Stimulated activated naive B cell treated with anti-CD40 and anti-IgM and Interleukin-4, amounts not matched to agents 10 μg/mL and 1 μg/mL and 100 μg/mL, for 72 hours (primary cell): Measurements from ENCODE around the gene IFT80.

ENCODE experiments used
- ATAC-seq, 2 donors: fragments of 150-1000 bp; cut with Tn5 transposase; replicated peaks; 2 replicates each; pipeline ENCODE4 v1.10.0; 2021; ENCODE audit warnings: moderate library complexity in 1 of 2
- DNase-seq: peaks from one replicate; pipeline ENCODE4 v3.0.0; 2021
- H3K27ac Mint-ChIP-seq: one replicate; pipeline ENCODE4 v1.8.0; 2022; ENCODE audit warnings: mild to moderate bottlenecking, mixed read lengths
- H3K27me3 Mint-ChIP-seq, 2 donors: one replicate each; pipeline ENCODE4 v1.8.0; 2022; ENCODE audit warnings: mixed read lengths in 2 of 2
- H3K36me3 Mint-ChIP-seq, 2 donors: one replicate each; pipeline ENCODE4 v1.8.0; 2022; ENCODE audit warnings: mixed read lengths in 2 of 2, mild to moderate bottlenecking in 1 of 2
- H3K4me1 Mint-ChIP-seq, 2 donors: one replicate each; pipeline ENCODE4 v1.8.0; 2022; ENCODE audit warnings: mixed read lengths in 2 of 2, mild to moderate bottlenecking in 1 of 2
- H3K4me3 Mint-ChIP-seq, 2 donors: one replicate each; pipeline ENCODE4 v1.8.0; 2022; ENCODE audit warnings: mild to moderate bottlenecking in 2 of 2, mixed read lengths in 2 of 2, moderate library complexity in 1 of 2
- H3K9me3 Mint-ChIP-seq, 2 donors: one replicate each; pipeline ENCODE4 v1.8.0; 2022; ENCODE audit warnings: mixed read lengths in 2 of 2, mild to moderate bottlenecking in 1 of 2

IFT80 gene

GRCh38 chr3:160399125-160400029 lies at the start of gene IFT80, which contains the start of gene SMC4:
Gene IFT80 (minus strand): TSS chr3:160399225. CDS start chr3:160384600, 14,625 bp downstream.
Gene SMC4 (plus strand): TSS chr3:160399650. CDS start chr3:160400827, 1,177 bp downstream.
- Mint-ChIP-seq H3K4me1 (peaks cover 22 to 49% of the 10 kb centered on the region in 2 donors), H3K36me3 (peaks cover 15 to 28% of the 10 kb centered on the region in 2 donors), H3K9me3 (no peaks in the 10 kb centered on the region), H3K4me3 (peak within 1 kb of the TSS; percentile 98), H3K27ac (peak within 1 kb of the TSS; percentile 99), H3K27me3 (peaks cover 0 to 7% of the 10 kb centered on the region in 2 donors)
- ATAC-seq (peak; percentile 96 to 97), DNase-seq (peak; percentile 93)

GRCh38 chr3:160447544-160447943 lies 48.5 kb upstream of the IFT80 start:
- Mint-ChIP-seq H3K4me1 (peaks cover 15 to 22% of the 10 kb centered on the region in 2 donors), H3K27ac (no peak overlapping the region), H3K27me3 (no peaks in the 10 kb centered on the region), H3K9me3 (peaks cover 4 to 7% of the 10 kb centered on the region in 2 donors), H3K4me3 (no peak overlapping the region), H3K36me3 (peaks cover 22 to 31% of the 10 kb centered on the region in 2 donors)
- no peak for ATAC-seq
- DNase-seq: no peak

- DNase-seq: no peak
- Mint-ChIP-seq H3K36me3 (peaks cover 30 to 38% of the 10 kb centered on the region in 2 donors), H3K9me3 (peaks cover 4 to 7% of the 10 kb centered on the region in 2 donors), H3K27me3 (no peaks in the 10 kb centered on the region), H3K4me1 (peaks cover 15 to 27% of the 10 kb centered on the region in 2 donors), H3K4me3 (no peak overlapping the region), H3K27ac (no peak overlapping the region)
- no peak for ATAC-seq
These were observed 47.6 kb upstream of the IFT80 start for GRCh38 chr3:160446522-160447056.

- ATAC-seq: no peak
- peaks cover 30 to 41% of the 10 kb centered on the region in 2 donors for H3K36me3 Mint-ChIP-seq
- H3K4me1 Mint-ChIP-seq: peaks cover 15 to 27% of the 10 kb centered on the region in 2 donors
- no peak overlapping the region for H3K27ac Mint-ChIP-seq
- no peak overlapping the region for H3K4me3 Mint-ChIP-seq
- H3K27me3 Mint-ChIP-seq: no peaks in the 10 kb centered on the region
- H3K9me3 Mint-ChIP-seq: peaks cover 4 to 7% of the 10 kb centered on the region in 2 donors
- no peak for DNase-seq
These were observed 46.8 kb upstream of the IFT80 start for GRCh38 chr3:160445854-160446253.

DNA sequence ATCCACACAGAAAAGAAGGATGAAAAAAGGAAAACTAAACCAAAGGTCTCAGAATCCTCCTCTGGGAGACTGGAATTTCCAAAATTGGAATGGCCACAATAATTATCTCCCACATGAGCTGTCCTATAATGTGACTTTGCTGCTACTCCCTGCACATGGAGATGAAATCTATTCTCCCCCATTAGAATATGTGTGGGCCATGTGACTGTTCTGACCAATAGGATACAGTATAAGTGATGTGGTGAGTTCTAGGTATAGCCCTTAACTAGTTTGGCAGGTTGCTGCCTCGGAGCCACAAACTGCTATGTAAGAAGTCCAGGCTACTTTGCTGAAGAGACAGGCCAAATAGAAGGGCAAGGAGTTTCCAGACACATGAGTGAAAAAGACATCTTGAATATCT lies 45.4 kb upstream of the IFT80 start:
- Mint-ChIP-seq H3K4me3 (no peak overlapping the region), H3K27ac (no peak overlapping the region), H3K4me1 (peaks cover 11 to 19% of the 10 kb centered on the region in 2 donors)

DNA sequence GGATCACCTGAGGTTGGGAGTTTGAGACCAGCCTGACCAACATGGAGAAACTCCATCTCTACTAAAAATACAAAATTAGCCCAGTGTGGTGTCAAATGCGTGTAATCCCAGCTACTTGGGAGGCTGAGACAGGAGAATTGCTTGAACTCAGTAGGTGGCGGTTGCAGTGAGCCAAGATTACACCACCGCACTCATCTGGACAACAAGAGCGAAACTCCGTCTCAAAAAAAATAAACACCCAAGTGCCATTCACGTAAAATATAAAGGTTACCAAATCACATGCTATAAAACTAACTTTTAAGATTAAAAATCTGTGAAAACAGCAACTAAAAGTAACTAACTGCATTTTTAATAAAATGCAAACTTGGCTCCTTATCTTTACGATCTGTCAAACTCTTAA lies 41.7 kb upstream of the IFT80 start:
- ATAC-seq (no peak), DNase-seq (no peak)
- Mint-ChIP-seq H3K36me3 (peaks cover 37 to 56% of the 10 kb centered on the region in 2 donors), H3K27ac (no peak overlapping the region), H3K4me3 (no peak overlapping the region), H3K9me3 (peaks cover 2 to 7% of the 10 kb centered on the region in 2 donors), H3K4me1 (peaks cover 4 to 17% of the 10 kb centered on the region in 2 donors), H3K27me3 (no peaks in the 10 kb centered on the region)

More for the DNA sequence above, 45.4 kb upstream of the IFT80 start:
- no peak for DNase-seq
- peaks cover 30 to 50% of the 10 kb centered on the region in 2 donors for H3K36me3 Mint-ChIP-seq
- peaks cover 2 to 7% of the 10 kb centered on the region in 2 donors for H3K9me3 Mint-ChIP-seq
- H3K27me3 Mint-ChIP-seq: no peaks in the 10 kb centered on the region
- ATAC-seq: no peak

DNA sequence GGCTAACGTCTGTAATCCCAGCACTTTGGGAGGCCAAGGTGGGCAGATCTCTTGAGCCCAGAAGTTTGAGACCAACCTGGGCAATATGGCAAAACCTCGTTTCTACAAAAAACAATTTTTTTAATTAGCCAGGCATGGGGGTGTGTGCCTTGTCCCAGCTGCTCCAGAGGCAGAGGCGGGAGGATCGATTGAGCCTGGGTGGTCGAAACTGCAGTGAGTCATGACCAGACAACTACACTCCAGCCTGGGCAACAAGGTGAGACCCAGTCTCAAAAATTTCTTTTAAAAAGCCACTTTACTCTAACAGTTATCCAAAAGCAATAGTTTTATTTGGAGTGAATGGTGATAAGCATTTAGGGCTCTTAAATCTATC lies 38.0 kb upstream of the IFT80 start:
- Mint-ChIP-seq H3K4me3 (no peak overlapping the region), H3K36me3 (peaks cover 28 to 40% of the 10 kb centered on the region in 2 donors), H3K9me3 (peaks cover 2 to 3% of the 10 kb centered on the region in 2 donors), H3K27me3 (no peaks in the 10 kb centered on the region), H3K27ac (no peak overlapping the region), H3K4me1 (peaks cover 0 to 7% of the 10 kb centered on the region in 2 donors)
- DNase-seq (no peak), ATAC-seq (no peak)

DNA sequence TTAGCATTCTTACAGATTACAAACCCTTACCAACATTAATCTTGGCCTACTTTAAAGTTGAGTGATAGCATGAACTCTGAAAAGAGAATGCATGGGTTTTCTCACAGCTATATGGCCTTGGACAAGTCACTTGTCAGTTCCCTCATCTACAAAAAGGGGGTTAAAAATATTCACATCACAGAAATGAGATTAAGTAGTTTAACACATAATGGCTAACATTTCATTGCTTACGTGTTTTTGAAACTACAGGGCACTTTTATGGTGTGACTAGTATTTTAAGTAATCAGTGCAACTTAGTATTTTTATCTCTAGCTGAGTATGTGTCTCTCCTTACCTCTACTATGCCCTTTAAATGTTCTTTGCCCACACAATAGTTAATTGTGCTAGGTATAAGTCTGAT lies 36.7 kb upstream of the IFT80 start:
- no peaks in the 10 kb centered on the region for H3K27me3 Mint-ChIP-seq
- H3K4me1 Mint-ChIP-seq: peaks cover 0 to 6% of the 10 kb centered on the region in 2 donors
- H3K36me3 Mint-ChIP-seq: peaks cover 28 to 36% of the 10 kb centered on the region in 2 donors
- ATAC-seq (no peak), DNase-seq (no peak)
- H3K27ac Mint-ChIP-seq: no peak overlapping the region
- peaks cover 2 to 3% of the 10 kb centered on the region in 2 donors for H3K9me3 Mint-ChIP-seq
- H3K4me3 Mint-ChIP-seq: no peak overlapping the region

DNA sequence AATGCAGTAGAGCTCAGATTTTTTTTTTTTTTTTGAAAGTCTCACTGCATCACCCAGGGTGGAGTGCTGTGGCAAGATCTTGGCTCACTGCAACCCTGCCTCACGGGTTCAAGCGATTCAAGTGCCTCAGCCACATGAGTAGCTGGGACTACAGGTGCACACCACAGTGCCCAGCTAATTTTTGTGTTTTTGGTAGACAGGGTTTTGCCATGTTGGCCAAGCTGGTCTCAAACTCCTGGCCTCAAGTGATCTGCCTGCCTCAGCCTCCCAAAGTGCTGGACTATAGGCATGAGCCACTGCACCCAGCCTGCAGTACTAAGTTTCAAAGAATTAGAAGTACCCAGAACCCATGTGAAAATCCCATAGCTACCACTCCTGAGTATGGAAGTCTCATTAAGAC lies 36.1 kb upstream of the IFT80 start:
- Mint-ChIP-seq H3K36me3 (peaks cover 28 to 34% of the 10 kb centered on the region in 2 donors), H3K4me1 (peaks cover 0 to 6% of the 10 kb centered on the region in 2 donors), H3K27ac (no peak overlapping the region), H3K27me3 (no peaks in the 10 kb centered on the region), H3K4me3 (no peak overlapping the region), H3K9me3 (peaks cover 2 to 3% of the 10 kb centered on the region in 2 donors)
- no peak for ATAC-seq
- DNase-seq: no peak

GRCh38 chr3:160434071-160434470 lies 35.0 kb upstream of the IFT80 start:
- Mint-ChIP-seq H3K4me3 (no peak overlapping the region), H3K27ac (no peak overlapping the region), H3K9me3 (no peaks in the 10 kb centered on the region), H3K36me3 (peaks cover 24 to 31% of the 10 kb centered on the region in 2 donors), H3K4me1 (no peaks in the 10 kb centered on the region), H3K27me3 (no peaks in the 10 kb centered on the region)
- ATAC-seq: no peak
- DNase-seq: no peak

DNA sequence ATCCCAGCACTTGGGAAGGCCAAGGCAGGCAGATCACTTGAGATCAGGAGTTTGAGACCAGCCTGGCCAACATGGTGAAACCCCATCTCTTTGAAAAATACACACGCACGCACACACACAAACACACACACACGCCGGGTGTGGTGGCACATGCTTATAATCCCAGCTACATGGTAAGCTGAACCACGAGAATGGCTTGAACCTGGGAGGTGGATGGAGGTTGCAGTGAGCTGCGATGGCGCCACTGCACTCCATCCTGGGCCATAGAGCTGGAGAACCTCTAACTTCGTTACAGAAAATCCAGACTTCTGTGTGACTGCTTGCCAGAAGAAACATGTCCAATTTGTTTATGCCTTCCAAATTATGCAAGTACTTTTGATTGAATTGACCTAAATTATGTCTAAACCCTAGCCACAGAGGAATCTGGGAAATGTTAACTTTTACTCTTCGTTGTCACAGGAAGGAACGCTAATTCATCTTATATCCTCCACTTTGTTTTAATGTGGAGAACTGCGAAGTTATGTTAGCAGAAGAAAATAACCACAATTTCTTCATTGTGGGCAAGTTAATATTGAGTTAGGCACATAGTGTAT lies 28.9 kb upstream of the IFT80 start:
- Mint-ChIP-seq H3K9me3 (no peaks in the 10 kb centered on the region), H3K36me3 (peaks cover 30 to 39% of the 10 kb centered on the region in 2 donors), H3K4me1 (no peaks in the 10 kb centered on the region), H3K4me3 (no peak overlapping the region), H3K27ac (no peak overlapping the region), H3K27me3 (no peaks in the 10 kb centered on the region)
- DNase-seq: no peak
- ATAC-seq: no peak

DNA sequence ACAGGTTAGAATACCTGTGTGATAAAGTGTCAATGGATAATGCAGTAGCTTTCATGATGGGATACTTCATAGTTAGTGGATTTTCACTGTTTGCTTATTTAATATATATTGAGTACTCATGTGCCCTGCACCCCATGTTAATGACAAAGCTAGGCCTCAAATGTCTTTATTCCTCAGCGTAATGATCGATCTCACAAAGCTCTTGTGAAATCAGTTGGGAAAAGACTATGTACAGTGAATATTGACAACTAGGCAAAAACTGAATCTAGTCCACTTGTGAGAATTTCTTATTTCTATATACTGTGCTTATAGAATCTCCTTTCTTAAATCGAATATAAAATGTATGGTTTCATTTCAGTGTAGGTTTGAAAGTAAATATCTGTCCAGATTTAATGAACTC lies 18.3 kb upstream of the IFT80 start:
- no peaks in the 10 kb centered on the region for H3K9me3 Mint-ChIP-seq
- peaks cover 4 to 29% of the 10 kb centered on the region in 2 donors for H3K36me3 Mint-ChIP-seq

DNA sequence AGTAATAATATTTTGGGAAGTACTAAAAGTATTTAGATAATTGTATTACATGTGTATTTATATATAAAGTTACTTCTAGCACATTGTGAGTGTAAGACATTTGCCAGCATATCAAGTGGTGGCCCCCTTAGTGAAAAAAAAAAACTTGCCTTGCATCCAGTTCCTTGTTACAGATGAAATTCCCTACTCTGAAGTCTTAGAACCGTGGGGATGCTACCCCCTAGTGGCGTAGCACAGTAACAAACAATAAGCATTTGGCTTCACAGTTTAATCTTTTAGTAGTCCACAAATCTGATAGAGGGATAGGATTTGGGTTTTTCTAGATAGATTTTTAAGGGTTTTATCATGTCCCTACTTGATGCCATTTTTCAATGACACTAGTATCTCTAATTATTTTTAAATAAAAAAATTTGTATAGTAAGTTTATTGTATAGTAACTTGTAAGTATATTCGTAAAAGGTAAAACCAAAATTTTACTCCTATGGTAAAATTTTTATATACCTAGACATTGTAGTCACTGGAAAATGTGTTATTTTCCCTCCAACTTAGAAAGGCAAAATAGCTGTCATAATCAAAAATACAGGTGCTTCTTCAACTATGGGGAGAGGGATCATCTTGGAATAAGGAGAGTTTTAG lies 14.7 kb upstream of the IFT80 start:
- H3K4me3 Mint-ChIP-seq: no peak overlapping the region
- H3K36me3 Mint-ChIP-seq: peaks cover 3 to 24% of the 10 kb centered on the region in 2 donors
- DNase-seq (peak; percentile 40), ATAC-seq (peak; percentile 71 to 75)
- no peaks in the 10 kb centered on the region for H3K27me3 Mint-ChIP-seq
- H3K4me1 Mint-ChIP-seq: peaks cover 0 to 1% of the 10 kb centered on the region in 2 donors
- no peaks in the 10 kb centered on the region for H3K9me3 Mint-ChIP-seq
- no peak overlapping the region for H3K27ac Mint-ChIP-seq

More for the DNA sequence above, 18.3 kb upstream of the IFT80 start:
- no peak overlapping the region for H3K27ac Mint-ChIP-seq
- no peak overlapping the region for H3K4me3 Mint-ChIP-seq
- ATAC-seq (no peak), DNase-seq (no peak)
- no peaks in the 10 kb centered on the region for H3K27me3 Mint-ChIP-seq
- H3K4me1 Mint-ChIP-seq: peaks cover 0 to 1% of the 10 kb centered on the region in 2 donors

GRCh38 chr3:160412477-160412876 lies 13.5 kb upstream of the IFT80 start:
- H3K4me1 Mint-ChIP-seq: peaks cover 0 to 1% of the 10 kb centered on the region in 2 donors

More at GRCh38 chr3:160412477-160412876, 13.5 kb upstream of the IFT80 start:
- Mint-ChIP-seq H3K4me3 (no peak overlapping the region), H3K9me3 (no peaks in the 10 kb centered on the region), H3K27ac (no peak overlapping the region), H3K36me3 (peaks cover 3 to 27% of the 10 kb centered on the region in 2 donors), H3K27me3 (no peaks in the 10 kb centered on the region)
- ATAC-seq: no peak
- no peak for DNase-seq
